SH-SY5Y (cell line): ENCODE measurements around the gene NALF2.

Experiments
- GATA2 ChIP-seq: IDR thresholded peaks from 2 replicates; pipeline ENCODE4 v1.6.1; 2011; ENCODE audit warnings: mild to moderate bottlenecking, low read depth, low read length
- GATA3 ChIP-seq: IDR thresholded peaks from 2 replicates; pipeline ENCODE4 v1.6.1; 2011; ENCODE audit warnings: low read depth, mild to moderate bottlenecking, low read length, moderate library complexity

DNA sequence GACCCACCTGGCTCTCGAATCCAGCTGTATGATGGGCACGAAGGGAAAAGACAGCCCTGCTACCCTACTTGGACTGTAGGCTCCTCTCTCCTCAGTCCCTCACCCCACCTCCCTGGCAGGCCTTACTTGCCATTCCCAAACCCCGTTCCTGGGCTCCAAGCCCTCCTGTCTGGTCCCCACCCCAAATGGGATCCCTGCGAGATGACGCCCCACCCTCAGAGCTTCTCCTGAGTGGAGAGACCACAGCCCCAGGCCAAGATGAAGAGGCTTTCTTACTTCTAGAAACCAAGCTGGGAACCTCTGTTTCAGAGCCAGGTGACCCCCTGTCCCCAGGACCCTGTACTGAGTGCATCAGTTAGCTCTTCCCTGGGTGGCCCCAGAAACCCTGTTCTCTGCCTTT, 4.5 kb downstream of the NALF2 start:
- TF ChIP-seq GATA2 (no peak), GATA3 (no peak)
